ENCODE measurements around the gene GRIK4. TPM values are rescaled to one million over a fixed set of nuclear protein-coding genes. Genes with fewer than 3 reads are reported as not detected.
"Not testable (repeated sequence)": the region's sequence is repeated elsewhere in the genome, so short reads cannot be mapped to it uniquely, and the experiment has no call there.

GRIK4 gene
- polyA plus RNA-seq, 1 donor, result 1.3 TPM

DNA sequence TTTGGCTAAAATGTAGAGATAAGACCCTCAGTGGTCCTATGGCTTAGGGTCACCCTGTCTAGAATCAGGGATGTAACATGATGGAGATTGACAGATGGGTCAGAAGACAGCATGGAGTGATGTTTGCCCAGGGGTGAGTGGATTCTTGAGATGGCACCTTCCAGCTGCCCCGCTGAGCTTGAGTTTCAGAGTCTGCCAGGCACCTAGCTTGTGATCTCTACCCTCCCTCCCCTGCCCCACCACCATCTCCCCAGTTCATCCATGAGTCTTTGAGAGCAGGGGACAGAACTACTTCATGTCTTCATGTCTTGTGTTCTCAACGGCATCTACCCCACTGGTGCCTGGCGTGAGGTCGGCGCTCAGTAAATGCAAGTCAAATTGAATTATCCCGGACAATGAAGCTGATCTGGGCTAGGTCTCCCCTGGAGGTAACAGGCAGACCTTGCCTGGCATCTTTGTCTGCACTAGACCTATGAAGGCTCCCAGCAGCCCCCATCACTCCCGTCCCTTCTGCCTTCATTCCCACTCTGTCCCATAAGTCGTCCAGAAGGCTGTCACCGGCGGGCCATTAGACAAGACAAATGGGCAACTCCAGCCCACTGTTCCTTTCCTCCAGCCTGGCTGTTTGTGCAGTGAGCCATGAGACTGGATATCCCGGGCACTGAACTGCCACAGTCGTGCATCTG lies 273.2 kb downstream of the GRIK4 start:
- no peak for DNase-seq

DNA sequence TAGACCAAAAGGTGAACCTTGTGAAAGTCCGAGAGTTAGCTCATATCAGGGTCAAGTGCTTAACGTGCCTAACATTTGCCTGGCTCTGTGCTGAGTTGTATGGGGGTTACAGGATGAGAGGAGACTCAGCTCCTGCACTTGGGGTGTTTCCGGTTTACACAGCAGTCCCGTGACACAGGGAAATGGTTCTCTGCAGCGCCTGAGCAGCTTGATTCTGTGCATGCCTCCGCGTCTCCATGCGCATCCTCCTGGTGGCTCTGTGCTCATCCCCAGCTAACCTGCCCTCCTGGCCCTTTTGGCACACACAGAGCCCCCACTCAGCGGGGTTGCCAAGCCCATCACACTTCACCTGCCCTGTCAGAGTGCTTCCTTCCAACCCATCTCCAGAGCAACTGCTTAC lies 274.0 kb downstream of the GRIK4 start:
- no peak for DNase-seq

DNA sequence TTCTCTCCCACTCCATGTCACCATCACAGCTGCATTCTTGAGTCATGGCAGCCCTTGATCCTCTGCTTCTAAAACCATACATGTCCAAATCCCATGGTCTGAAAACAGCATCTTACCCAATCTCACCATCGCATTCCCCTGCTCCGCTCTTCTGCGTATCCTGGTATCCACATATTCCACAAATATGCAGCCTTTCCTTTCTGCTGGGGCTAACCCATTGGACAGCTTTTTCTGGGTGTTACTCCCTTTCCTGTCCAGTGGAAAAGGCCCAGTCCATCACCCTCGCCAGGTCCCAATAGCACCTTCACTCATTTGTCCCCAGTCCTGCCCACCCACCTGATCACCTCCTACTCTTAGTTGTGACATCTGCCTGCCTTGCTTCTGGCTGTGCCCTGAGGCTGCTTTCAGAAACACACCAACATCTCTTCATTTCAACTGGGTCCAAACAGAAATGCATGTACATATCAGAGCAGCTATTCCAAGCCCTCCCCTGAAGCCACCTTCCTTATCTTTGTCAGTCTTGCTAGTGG lies 274.7 kb downstream of the GRIK4 start:
- no peak for DNase-seq

DNA sequence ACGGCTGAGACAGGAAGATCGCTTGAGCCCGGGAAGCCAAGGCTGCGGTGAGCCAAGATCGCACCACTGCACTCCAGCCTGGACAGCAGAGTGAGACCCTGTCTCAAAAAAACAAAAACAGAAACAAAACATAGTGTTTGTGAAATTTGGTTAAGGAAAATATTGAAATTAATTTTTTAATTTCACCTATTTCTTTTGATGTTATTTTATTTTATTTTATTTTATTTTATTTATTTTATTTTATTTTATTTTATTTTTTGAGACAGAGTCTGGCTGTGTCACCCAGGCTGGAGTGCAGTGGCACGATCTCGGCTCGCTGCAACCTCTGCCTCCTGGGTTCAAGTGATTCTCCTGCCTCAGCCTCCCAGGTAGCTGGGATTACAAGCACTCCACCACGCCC lies 275.7 kb downstream of the GRIK4 start:
- DNase-seq, result not testable (repeated sequence)

DNA sequence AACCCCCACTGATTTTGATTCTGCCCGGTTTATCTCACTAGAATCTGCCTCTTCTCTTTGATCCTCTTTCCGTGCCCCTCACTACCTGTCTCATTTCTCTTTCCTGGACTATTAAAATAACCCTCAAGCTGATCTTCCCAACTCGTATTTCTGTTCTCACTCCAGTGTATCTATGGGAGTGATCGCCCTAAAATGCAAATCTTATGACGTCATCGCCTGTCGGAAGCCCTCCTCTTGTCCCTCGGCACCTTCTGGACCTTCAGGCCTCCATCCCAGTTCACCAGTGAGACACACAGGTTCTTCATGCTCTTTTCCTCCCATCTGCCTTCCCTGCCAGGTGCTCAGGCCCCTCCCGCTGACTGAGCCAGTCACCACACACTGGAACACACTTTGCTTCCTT lies 277.8 kb downstream of the GRIK4 start:
- DNase-seq, result no peak

DNA sequence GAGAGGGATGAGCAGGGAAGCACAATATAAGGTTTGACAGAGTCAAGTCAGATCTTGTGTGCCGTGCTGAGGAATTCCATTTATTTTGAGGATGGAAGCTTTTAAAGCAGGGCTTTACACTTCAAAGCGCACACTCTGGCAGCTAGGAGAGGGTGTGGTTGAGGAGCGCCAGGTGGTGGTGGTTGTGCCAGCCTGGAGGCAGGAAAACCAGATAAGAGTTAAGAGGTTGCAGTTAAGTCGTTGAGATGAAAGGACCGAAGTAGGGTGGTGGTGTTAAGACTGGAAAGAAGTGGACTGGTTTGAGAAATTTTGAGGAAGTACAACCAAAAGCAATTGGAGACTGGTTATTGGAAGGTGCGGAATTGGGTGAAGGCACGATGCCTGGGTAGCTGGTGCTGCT lies 280.8 kb downstream of the GRIK4 start:
- no peak for DNase-seq

DNA sequence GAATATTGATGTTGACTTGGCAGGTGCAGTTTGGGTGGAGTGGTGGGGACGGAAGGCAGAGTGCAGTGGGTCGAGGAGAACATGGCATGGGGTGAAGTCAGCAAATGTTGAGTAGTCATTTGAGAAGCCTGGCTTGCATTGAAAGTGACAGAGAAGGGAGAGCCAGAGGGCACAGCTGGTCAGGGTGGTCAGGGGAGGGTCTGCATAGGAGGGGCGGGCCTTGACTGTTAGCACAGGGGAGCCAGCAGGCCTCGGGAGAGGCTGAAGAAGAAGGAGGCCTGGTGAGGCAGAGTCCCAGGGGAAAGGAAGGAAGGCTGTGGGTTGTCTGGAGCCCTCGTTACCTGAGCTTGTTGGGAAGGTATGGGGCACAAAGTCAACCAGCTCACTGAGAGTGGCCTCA lies 281.6 kb downstream of the GRIK4 start:
- DNase-seq, result no peak

DNA sequence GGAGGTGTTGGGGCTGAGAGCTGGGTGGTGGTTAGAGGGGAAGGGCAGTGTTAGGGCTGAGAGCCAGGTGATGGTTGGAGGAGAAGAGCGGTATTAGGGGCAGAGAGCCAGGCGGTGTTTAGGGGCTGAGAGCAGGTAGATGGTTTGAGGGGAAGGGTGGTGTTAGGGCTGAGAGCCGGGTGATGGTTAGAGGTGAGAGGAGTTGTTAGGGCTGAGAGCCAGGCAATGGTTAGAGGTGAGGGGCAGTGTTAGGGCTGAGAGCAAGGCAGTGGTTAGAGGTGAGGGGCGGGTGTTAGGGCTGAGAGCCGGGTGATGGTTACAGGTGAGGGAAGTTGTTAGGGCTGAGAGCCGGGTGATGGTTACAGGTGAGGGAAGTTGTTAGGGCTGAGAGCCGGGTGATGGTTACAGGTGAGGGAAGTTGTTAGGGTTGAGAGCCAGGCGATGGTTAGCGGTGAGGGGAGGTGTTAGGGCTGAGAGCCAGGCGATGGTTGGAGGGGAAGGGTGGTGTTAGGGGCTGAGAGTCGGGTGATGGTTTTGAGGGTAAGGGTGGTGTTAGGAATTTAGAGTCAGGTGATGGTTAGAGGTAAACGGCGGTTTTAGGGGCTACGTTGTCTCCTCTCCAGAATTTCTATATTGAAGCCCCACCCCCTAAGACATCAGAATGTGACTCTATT lies 282.4 kb downstream of the GRIK4 start:
- no peak for DNase-seq

DNA sequence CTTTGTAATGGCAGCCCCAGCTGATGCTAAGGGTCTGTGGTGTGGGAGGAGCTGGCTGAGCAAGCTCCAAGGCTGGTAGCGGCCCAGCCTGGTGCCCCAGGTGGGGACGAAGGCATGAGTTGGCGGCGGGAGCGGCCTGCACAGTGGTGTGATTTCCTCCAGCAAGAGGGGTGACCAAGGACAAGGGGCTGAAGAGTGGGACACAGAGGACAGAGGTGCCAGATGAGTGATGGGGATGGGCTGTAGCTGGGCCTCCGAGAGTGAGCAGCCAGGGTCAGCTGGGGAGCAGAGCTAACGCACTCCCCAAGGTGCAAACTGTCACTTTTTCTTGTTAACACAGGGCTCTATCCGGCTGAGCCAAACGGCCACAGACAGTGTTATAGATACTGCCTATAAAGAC lies 283.2 kb downstream of the GRIK4 start:
- DNase-seq, result no peak

DNA sequence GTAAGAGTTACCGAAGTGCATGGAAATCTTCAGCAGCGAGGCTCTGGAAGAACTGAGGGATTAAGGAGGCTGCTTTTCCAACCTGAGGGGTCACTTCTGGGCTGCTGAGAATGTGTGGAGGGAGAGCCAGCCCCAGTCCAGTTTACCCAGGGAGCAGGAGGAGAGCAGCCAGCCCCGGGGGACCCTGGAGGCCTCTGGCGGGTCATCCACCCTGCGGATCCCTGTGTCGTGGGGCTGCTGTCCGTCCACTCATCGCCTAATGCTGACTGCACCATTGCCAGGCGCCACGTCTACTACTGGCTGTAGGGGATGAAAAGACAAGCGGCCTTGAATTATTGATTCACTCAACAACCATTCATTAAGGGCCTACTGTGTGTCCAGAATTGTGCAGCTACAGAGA lies 283.6 kb downstream of the GRIK4 start:
- no peak for DNase-seq

DNA sequence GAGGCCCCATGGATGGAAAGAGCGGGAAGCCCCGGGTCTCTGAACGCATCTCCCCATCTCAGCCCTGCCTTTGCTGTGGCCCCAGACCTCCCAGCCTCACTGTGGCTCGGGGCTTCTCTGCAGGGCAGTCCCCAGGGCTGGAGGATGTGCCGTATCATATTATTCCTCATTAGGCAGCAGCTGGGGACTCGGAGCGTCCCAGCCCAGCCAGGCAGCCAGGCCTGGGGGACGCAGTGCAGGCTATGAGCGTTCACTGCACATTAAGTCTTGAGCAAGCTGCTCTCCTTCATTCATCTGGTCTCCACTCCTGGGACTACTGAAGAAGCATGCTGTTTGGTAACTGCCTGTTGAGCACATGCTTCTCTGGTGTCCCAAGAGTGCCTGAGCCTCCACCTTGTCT lies 285.6 kb downstream of the GRIK4 start:
- no peak for DNase-seq

DNA sequence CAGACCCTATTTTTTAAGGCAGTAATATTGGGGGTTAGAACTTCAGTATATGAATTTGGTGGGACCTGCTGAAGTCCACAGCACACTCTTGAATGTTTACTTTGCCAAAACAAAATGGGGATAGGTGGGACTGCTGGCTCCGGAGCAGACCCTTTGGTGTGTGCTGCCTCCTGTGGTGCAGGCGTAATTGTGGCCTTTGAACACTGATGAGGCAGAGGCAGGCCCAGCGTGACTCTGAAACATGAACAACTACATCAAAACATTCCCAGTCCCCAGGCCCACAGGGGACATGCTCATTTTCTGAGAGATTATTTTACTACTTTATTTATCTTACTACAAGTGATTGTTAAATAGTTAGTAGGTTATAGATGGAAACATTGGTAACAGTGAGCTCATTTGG lies 287.3 kb downstream of the GRIK4 start:
- DNase-seq, result no peak

DNA sequence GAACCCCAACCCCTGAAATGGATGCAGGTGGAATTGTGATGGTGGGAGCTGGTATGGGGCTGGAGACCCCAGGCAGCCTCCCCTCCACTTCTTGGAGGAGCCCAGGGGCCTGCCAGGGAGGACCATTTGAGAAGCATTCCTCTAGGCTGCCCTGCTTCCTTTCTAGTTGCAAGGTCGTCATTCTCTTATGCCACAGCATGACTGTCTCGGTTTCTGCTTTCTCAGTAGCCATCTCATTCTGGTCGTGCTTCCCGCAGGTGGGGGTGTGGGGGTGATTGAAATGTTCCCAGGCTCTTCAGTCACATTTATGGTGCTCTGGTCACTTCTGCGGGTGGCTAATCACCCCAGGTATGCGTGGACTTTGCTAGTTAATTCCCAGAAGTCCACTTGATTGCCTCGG lies 288.7 kb downstream of the GRIK4 start:
- no peak for DNase-seq

DNA sequence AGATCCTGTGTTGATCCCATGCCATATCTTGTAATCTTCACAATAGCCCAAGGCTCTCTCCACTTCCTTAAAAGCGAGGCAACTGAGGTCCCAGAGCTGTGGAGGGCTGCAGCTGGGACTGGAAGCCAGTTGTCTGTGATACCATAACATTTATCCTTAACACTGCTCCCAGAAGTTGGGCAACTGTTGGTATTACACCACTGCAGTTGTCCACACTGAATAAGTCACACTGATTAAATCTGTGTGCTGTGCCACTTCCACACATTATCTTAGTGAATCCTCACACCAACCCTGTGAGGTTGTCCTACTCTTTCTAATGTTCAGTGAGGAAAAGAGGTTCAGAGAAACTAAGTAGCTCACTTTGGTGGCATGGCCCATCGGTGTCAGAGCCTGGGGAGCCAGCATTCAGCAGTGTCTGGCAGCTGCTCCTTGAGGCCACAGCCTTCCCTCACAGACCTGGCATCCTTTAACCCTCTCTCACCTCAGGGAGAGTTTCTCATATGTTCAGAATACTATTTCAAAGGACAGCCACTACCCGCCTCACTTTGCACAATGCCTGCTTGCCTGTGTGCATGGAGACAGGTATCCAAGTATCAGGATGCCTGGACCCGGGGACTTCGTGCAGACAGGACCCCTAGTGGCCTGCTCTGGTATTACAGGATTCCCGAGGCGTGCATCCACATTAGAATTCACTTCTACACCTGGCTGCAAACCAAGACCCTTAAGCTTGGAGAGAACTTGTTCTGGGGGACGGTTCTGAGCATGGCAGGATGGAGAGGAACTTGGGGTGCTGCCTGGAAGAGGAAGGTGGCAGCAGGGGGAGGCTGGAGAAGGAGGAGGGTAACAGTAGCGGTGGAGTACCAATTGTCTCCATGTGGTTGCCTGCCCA lies 290.5 kb downstream of the GRIK4 start:
- peak; percentile 64 for DNase-seq

DNA sequence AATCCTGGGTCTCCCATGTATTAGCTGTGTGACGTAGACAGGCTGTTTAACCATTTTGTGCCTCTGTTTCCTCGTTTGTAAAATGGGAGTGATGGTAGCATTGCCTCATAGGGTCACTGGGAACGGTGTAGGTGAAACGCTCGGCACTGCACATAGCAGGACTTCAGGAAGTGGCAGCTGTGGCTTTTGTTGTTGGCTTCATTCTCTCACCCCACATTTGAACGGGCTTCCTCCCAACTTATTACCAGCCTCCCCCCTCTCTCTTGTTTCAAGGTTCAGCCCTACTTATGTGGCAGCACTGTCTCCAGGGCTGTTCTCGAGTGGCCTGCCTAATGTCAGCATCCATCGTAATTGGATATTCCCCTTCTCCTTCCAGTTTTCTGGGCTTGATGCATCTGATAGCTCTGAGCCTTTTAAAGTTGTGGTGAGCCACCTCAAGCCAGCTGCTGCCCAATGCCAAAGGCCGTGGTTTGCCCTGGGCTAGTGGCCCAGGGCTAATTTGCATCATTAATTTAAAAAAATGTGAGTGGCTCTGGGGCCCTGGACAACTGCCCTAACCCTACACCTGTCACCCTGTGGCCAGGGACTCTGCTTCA lies 294.5 kb downstream of the GRIK4 start:
- DNase-seq, result no peak

DNA sequence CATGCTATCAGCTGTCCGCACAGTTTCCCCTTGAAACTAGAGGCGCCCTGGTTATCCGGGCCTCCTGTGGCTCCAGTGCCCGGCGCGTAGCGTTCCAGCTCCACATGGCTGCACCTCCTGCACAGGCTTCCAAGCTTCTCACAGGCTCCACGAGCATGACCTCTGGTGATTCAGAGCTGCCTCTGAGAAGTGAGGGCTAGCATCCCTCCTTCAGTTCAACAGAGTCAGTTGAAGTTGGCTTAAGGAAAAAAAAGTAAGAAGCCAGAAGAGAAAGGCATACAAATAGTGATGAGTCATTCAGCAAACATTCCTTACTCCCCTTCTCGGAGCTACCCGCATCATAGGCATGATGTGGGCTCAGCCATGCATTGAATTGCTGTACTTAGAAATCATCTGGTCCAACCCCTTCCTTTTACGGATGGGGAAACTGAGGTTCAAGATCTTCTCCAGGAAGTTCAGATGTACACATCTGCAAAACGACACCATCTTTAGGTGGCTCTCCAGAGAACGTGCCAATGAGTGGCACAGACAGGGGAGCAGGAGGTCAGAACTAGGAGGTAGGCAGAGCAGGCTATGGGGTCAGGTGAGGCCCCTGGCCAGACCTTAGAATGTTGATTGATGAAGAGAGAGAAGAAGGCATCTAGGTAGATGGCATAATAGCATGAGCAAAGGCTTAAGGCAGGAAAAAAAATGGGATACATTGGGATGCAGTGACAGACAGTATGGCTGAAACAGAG lies 296.0 kb downstream of the GRIK4 start:
- DNase-seq, result no peak

DNA sequence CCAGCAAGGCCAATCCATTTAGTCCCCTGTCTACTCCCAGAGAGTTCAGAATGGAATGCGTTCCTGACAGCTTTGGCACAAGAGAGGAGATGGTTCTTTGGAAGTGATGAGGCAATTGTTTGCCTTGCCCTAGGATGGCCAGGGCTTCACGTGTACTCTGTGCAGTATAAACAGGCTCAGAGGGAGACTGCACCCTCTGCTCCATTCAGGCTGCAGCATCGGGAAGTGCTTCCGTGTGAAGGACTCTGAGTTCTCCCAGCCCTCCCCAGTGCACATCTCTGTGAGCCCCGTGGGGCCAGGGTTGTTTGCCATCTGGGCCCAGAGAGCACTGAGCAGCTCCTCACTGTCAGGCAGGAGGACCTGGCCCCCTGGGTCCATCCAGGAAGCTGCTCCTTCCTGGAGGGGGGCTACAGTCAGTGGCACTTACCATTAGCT lies 297.1 kb downstream of the GRIK4 start:
- DNase-seq, result no peak

DNA sequence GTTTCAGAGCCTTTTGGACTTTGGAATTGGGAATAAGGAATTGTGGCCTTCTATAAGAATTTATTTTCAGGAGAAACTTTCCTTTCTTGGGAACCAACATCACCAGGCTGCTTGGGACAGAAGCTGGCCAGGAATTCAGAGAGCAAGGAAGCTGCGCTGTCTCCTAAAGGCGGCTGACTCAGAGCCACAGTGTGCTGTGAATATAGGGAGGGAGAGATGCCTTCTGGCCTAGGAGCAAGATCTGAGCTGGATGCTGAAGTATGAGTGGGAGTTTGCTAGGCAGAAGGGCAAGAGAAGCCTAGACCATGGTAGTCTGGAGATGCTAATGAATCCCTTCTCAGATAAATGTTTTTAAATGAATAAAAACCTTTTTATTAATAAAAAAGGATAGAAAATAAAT lies 298.7 kb downstream of the GRIK4 start:
- DNase-seq, result no peak

DNA sequence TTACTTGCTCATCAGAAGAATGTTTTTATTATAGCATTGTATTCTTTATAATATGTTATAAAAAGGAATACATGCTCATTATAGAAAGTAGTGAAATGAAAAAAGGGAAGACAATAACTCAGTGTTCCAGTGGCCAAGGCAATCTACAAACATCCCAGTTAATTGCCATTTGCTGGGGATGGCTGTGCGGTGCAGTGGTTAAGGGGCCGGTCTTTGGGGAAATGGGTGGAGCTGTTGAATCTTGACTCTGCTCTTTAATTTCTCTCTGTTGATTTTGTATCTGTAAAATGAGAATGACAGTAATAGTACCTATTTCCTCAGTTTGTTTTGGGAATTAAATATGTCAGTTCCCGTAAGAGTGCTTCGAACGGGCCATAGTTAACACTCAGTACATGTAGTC lies 299.7 kb downstream of the GRIK4 start:
- DNase-seq, result no peak

DNA sequence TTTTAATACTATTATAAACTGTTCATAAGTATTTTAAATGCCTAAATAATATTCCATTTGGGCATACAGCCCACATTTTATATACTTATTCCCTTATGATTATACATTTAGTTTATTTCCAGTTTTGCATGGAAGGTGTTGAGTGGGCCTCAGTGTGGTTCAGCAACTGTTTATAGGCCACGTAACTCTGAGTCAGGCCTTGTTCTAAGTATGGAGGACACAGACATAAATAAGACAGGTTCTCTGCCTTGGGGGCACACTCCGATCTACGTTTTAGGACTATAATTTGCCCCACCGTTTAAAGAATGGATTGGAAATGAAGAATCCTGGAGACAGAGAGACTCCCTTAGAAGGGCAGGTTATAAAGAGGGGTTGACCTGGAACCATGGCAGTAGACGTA lies 300.2 kb downstream of the GRIK4 start:
- DNase-seq, result no peak

DNA sequence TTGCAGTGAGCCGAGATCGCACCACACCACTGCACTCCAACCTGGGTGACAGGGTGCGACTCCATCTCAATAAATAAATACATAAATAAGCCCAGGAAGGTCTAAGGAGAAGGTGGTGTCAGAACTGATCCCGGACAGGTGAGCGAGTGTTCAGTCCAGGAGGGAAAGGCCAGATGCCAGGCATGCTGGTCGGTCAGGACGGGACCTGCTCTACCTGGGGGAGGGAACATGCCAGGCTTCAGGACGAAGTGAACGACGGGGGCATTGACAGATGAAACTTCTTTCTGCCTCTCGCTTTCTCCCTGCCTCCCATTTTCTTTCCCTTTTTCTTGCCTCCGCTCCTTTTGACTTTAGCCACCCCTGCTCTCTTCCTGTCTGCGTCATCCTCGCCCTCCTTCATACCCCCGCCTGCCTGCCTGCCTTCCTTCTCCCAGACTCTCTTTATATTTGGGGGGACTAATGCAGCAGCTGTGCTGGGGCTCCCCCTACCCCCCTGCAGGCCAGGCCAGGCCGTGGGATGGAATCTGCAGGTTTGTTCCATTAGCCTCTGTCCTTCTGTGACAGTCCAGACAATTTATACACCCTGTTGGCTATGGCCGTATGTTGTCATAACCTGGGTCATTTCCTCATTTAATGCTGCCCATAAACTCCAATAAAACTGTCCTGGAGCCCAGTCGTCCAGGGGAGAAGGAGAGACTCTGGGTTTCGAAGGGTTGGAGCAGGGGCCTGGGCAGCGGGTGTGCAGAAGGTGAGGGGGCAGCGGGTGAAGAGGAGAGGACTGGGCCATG lies 303.2 kb downstream of the GRIK4 start:
- peak; percentile 41 for DNase-seq

Data from left kidney (tissue), 2 donors.